Parathyroid adenoma (tissue), 2 donors: ENCODE results near the gene IL21R.

Experiments used
- H2AFZ ChIP-seq: fragments of 300-600 bp; sonication (generic); one replicate; pipeline ENCODE4 v1.7.0; 2017; ENCODE audit warnings: antibody characterized with exemption, mild to moderate bottlenecking
- H3K27ac ChIP-seq: fragments of 300-600 bp; sonication (generic); one replicate; pipeline ENCODE4 v1.7.0; 2017
- H3K27me3 ChIP-seq: fragments of 300-600 bp; sonication (generic); one replicate; pipeline ENCODE4 v1.7.0; 2017; ENCODE audit warnings: low read length; ENCODE audit not compliant: control insufficient read depth, insufficient read depth
- H3K36me3 ChIP-seq: fragments of 300-600 bp; sonication (generic); one replicate; pipeline ENCODE4 v1.7.0; 2017; ENCODE audit warnings: low read length; ENCODE audit not compliant: control insufficient read depth, insufficient read depth
- H3K4me1 ChIP-seq: fragments of 300-600 bp; sonication (generic); one replicate; pipeline ENCODE4 v1.7.0; 2017; ENCODE audit warnings: control low read depth
- H3K4me2 ChIP-seq: fragments of 300-600 bp; sonication (generic); one replicate; pipeline ENCODE4 v1.7.0; 2017; ENCODE audit warnings: low read length
- H3K4me3 ChIP-seq: fragments of 300-600 bp; sonication (generic); one replicate; pipeline ENCODE4 v1.7.0; 2017; ENCODE audit warnings: low read depth, low read length
- H3K79me2 ChIP-seq: fragments of 300-600 bp; sonication (generic); one replicate; pipeline ENCODE4 v1.7.0; 2017; ENCODE audit warnings: control low read depth
- H3K9ac ChIP-seq: fragments of 300-600 bp; sonication (generic); one replicate; pipeline ENCODE4 v1.7.0; 2017; ENCODE audit warnings: mild to moderate bottlenecking
- H3K9me3 ChIP-seq: fragments of 300-600 bp; sonication (generic); one replicate; pipeline ENCODE4 v1.7.0; 2017; ENCODE audit warnings: low read length; ENCODE audit not compliant: control insufficient read depth
- CTCF ChIP-seq: fragments of 300-600 bp; sonication (generic); IDR thresholded peaks from one replicate; pipeline ENCODE4 v1.7.0; 2017; ENCODE audit warnings: antibody characterized with exemption, mild to moderate bottlenecking
- donor health status: primary hyperparathyroidism.

The IL21R gene

GRCh38 chr16:27499659-27500055 lies 97.7 kb downstream of the IL21R start:
- Histone ChIP-seq H3K4me2 (no peak overlapping the region), H3K4me1 (no peaks in the 10 kb centered on the region), H3K27me3 (no peaks in the 10 kb centered on the region), H3K79me2 (no peaks in the 10 kb centered on the region), H2AFZ (no peak overlapping the region), H3K9ac (no peak overlapping the region), H3K9me3 (no peaks in the 10 kb centered on the region), H3K4me3 (no peak overlapping the region), H3K36me3 (no peaks in the 10 kb centered on the region), H3K27ac (no peak overlapping the region)
- no peak for TF ChIP-seq CTCF

GRCh38 chr16:27500801-27501200 lies 98.8 kb downstream of the IL21R start:
- no peak for TF ChIP-seq CTCF
- Histone ChIP-seq H3K9ac (no peak overlapping the region), H3K36me3 (no peaks in the 10 kb centered on the region), H3K79me2 (no peaks in the 10 kb centered on the region), H3K4me1 (no peaks in the 10 kb centered on the region), H3K27me3 (no peaks in the 10 kb centered on the region), H3K4me3 (no peak overlapping the region), H2AFZ (no peak overlapping the region), H3K27ac (no peak overlapping the region), H3K9me3 (no peaks in the 10 kb centered on the region), H3K4me2 (no peak overlapping the region)
